Activated CD8-positive, alpha-beta memory T cell treated with anti-CD3 and anti-CD28 coated beads, Interleukin-2, amount 50 U/mL, for 48 hours (primary cell): ENCODE measurements around the gene RLN2.
"Not testable (repeated sequence)": the region's sequence is repeated elsewhere in the genome, so short reads cannot be mapped to it uniquely, and the experiment has no call there.

Experiments used
- DNase-seq: peaks from one replicate; pipeline ENCODE4 v3.0.0-alpha.2; 2020

RLN2 gene

GRCh38 chr9:5303840-5304795 lies at the start of gene RLN2:
Gene RLN2 (minus strand): TSS chr9:5304716. CDS start chr9:5304580, 136 bp downstream.
- not testable (repeated sequence) for DNase-seq

DNA sequence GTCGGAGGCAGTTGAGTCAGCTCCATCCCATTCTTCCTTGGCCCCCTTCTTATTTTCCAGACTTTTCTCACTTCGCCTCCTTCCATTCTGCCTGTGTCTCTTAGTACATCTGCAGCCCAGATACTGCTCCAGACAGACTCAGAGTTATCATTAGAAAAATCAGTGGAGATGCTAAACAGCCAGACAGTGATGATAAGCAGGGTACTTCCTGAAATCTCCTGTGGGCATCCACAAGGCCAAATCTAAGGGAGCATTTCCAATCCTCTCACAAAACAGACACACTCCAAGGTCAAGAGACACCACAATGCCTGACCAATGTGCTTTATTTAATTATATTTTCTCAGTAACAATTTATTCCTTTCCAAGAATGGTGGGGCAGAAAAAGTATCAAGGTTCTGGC lies 49.7 kb upstream of the RLN2 start:
- DNase-seq = no peak

GRCh38 chr9:5352637-5353248 lies 48.2 kb upstream of the RLN2 start:
- DNase-seq = no peak

DNA sequence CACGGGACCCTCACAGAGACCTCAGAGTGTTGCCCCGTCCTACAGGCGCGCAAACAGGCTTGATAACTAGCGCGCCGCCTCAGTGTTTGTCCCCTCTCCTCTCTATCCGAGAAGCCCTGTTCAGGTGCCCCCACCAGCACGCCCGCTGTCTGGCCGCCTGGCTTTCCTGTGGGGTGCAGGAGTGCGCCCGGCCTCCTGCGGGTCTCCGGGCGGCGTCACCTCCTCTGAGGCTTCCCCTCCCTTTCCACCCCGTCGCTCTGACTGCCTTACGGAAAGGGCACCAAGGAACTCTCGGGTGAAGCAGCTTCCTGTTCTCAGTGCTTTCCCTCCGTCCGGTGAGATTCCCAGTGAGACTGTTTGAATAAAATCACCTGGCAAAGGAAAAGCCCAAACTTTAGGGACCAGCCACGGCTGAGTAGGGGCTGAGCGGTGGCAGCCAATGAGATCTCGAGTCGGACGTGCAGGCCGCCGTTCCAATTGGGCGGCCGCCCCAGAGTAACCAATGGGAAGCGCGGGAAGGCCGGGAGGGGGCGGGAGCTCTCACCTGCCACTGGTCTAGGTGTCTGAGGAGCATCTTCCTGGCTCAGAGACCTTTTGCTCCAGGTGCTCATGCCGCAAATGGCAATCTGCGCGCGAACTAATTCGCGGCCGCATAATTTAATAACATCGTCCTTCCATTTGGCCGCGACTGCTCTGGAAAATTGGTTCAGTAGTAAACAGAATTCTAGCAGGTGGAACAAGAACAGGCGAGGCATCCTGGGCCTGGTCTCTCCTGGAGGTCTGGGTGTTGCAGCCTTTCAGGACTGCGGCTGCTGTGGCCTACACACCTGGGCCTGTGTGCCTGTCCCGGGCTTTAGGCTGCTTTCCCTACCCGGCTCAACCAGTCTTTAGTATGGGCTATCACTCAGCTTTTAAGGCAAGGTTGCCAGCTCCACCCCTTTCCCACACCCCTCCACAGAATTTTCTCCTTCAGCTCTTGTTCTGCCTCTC lies 34.8 kb upstream of the RLN2 start, which contains the start of gene RLN1:
Gene RLN1 (minus strand): TSS at position 885 of the 990 bp plus-strand sequence. CDS start 130 bp downstream, at position 755.
- not testable (repeated sequence) for DNase-seq

GRCh38 chr9:5336688-5337087 lies 32.2 kb upstream of the RLN2 start:
- no peak for DNase-seq

DNA sequence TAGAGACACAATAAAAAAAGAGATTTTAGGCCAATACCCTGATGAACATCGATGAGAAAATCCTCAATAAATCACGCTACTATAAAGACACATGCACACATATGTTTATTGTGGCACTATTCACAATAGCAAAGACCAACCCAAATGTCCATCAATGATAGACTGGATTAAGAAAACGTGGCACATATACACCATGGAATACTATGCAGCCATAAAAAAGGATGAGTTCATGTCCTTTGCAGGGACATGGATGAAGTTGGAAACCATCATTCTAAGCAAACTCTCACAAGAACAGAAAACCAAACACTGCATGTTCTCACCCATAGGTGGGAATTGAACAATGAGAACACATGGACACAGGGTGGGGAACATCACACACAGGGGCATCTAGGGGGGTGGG lies 26.8 kb upstream of the RLN2 start:
- not testable (repeated sequence) for DNase-seq

DNA sequence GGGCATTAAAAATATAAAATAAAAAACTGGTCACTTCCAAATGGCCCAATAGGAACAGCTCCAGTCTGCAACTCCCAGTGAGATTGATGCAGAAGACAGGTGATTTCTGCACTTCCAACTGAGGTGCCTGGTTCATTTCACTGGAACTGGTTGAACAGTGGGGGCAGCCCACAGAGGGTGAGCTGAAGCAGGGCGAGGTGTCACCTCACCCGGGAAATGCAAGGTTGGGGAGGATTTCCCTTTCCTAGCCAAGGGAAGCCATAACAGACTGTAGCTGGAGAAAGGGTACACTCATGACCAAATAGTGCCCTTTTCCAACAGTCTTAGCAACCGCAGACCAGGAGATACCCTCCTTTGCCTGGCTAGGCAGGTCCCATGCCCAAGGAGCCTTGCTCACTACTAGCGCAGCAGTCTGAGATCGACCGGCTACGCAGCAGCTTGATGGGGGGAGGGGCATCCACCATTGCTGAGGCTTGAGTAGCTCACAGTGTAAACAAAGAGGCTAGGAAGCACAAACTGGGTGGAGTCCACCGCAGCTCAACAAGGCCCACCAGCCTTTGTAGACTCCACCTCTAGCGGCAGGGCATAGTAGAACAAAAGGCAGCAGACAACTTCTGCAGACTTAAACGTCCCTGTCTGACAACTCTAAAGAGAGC lies 22.5 kb upstream of the RLN2 start:
- DNase-seq = no peak

DNA sequence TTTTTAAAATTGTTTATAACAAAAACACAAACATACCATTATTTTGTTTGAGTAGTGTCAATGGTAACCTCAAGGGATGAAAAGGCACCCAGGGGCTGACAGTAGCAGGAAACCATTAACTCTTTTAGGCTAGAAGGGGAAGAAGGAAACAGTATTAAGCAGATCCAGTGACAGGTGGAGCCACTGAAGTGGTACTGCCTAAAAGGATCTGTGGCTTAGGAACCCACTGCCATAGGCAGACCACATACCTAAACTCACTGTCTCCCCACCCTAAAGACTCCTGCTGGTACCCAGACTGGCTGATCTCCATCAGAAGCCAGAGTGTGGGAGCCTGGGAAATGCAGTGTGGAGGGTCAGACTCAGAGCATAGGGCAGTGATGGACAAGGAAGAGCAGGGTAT lies 21.7 kb upstream of the RLN2 start:
- DNase-seq = no peak

GRCh38 chr9:5321601-5322000 lies 17.1 kb upstream of the RLN2 start:
- DNase-seq = not testable (repeated sequence)

GRCh38 chr9:5321058-5321457 lies 16.5 kb upstream of the RLN2 start:
- no peak for DNase-seq

DNA sequence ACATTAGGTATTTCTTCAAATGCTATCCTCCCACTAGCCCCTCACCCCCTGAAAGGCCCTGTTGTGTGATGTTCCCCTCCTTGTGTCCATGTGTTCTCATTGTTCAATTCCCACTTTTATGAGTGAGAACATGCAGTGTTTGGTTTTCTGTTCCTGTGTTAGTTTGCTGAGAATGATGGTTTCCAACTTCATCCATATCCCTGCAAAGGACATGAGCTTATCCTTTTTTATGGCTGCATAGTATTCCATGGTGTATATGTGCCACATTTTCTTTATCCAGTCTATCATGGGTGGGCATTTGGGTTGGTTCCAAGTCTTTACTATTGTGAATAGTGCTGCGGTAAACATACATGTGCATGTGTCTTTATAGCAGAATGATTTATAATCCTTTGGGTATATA lies 11.9 kb upstream of the RLN2 start:
- not testable (repeated sequence) for DNase-seq

DNA sequence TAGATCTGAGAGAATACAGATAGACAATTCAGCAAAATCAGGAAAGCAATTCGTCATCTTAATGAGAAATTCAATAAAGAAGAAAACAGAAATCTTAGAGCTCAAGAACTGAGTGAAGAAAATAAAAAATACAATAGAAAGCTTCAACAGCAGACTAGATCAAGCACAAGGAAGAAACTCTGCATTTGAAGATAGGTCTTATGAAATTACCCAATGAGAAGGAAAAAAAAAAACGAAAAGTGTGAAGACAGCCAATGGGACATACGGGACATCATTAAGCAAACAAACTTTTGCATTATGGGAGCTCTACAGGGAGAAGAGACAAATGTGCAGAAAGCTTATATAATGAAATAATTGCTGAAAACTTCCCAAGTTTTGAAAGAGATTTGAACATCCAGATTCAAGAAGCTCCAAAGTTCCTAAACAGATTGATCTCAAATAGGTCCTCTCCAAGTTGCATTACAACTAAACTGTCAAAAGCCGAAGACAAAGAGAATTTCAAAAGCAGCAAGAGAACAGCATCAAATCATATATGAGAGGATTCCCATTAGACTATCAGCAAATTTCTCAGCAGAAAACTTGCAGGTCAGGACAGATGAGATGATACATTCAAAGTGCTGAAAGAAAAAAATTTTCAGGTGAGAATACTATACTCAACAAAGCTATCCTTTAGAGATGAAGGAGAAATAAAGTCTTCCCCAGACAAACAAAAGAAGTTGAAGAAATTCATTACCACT lies 10.8 kb upstream of the RLN2 start:
- DNase-seq = no peak

DNA sequence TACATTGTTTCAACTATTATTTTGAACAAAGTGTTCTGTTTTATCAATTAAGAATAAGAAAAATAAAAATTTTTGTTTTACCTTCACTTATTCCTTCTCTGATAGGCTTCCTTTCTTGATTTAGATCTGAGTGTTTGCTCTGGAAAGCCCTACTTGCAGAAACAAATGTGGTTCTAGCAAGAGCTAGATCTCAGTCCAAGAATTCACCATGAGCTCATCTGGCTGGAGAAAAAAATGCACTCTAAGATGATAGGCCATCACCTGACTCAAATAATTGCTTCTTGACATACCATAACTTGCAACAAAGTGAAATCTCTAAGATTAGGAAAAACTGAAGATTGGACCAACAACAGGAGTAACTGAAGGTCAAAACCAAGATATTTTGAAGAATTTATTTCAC lies 6.3 kb upstream of the RLN2 start:
- no peak for DNase-seq

- DNase-seq = no peak
Observed at GRCh38 chr9:5305741-5306140, 1.2 kb upstream of the RLN2 start.

DNA sequence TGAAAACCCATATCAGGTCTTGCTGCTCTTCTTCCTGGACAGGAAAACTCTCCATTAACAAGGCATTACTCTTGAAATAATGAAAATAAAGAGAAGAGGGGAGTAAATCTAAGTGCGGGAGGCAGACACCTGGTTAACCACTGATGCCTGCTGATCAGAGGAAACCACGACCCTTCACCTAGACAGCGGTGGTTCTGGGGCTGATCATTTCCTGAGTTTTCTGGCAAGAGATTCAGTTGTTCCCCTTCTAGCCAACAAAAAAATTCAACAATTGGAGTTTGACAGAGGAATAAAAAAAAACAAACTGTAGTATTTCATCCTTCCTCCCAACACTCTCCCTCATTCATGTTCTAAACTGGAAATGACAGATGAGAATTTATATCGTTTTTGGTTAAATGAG lies 3.0 kb downstream of the RLN2 start:
- no peak for DNase-seq

- DNase-seq = no peak
Observed at GRCh38 chr9:5292141-5292540, 12.4 kb downstream of the RLN2 start.

- no peak for DNase-seq
Observed at GRCh38 chr9:5288591-5288990, 15.9 kb downstream of the RLN2 start.

- DNase-seq = no peak
Observed at GRCh38 chr9:5286262-5286661, 18.3 kb downstream of the RLN2 start.

GRCh38 chr9:5278486-5278885 lies 26.0 kb downstream of the RLN2 start:
- DNase-seq = no peak

DNA sequence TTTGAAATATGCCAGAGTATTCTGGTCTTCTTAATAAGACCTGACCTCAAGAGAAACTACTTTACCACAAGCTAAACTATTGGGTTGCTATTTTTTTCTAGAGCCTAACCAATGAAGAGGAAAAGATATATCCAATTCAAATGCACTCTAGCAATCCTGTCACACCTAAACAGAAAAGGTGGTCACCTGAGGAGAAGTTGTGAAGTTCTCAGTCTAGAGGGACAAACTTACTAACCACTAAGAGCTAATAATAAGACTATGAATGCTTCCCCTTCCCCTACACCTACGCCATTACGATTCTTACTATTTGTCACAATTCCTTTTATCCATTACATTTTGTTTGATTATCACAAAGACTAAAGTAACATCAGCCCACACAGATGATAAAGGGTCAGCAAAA lies 29.7 kb downstream of the RLN2 start:
- DNase-seq = no peak

- no peak for DNase-seq
Observed at GRCh38 chr9:5269249-5269715, 35.2 kb downstream of the RLN2 start.
